DND-41 (cell line): ENCODE data around the gene ZNRF1.

ENCODE experiments used
- ATAC-seq: fragments of 200-7000 bp; cut with Tn5 transposase; 3 replicates; pipeline ENCODE4 v1.9.1; 2021; ENCODE audit warnings: low read depth; ENCODE audit not compliant: insufficient read depth
- DNase-seq: peaks from one replicate; pipeline ENCODE4 v3.0.0-alpha.2; 2020
- H2AFZ ChIP-seq: 2 replicates; pipeline ENCODE4 v1.6.0; 2012; ENCODE audit warnings: low read depth, low read length
- H3K27ac ChIP-seq: 2 replicates; pipeline ENCODE4 v1.5.1; 2012; ENCODE audit warnings: low read length, inconsistent platforms
- H3K27me3 ChIP-seq: fragments of 200-600 bp; sonication (generic); 2 replicates; pipeline ENCODE4 v1.6.0; 2012; ENCODE audit warnings: low read length, mild to moderate bottlenecking, inconsistent platforms; ENCODE audit not compliant: insufficient read depth, poor library complexity
- H3K36me3 ChIP-seq: 2 replicates; pipeline ENCODE4 v1.5.1; 2012; ENCODE audit warnings: low read length, inconsistent platforms; ENCODE audit not compliant: insufficient read depth
- H3K4me1 ChIP-seq: 2 replicates; pipeline ENCODE4 v1.5.1; 2012; ENCODE audit warnings: mild to moderate bottlenecking, low read length; ENCODE audit not compliant: insufficient read depth
- H3K4me2 ChIP-seq: 2 replicates; pipeline ENCODE4 v1.6.0; 2012; ENCODE audit warnings: mild to moderate bottlenecking, moderate library complexity, low read length, inconsistent platforms; ENCODE audit not compliant: insufficient read depth
- H3K4me3 ChIP-seq, 2 experiments: fragments of 200-600 bp in 1 of 2; shearing (Covaris generic) in 1 of 2; 2 replicates each; pipeline ENCODE4 v1.5.1; 2012 to 2016; ENCODE audit warnings: inconsistent platforms in 2 of 2, low read length in 2 of 2, mild to moderate bottlenecking in 2 of 2, low read depth in 1 of 2, moderate library complexity in 1 of 2
- H3K79me2 ChIP-seq: 2 replicates; pipeline ENCODE4 v1.6.0; 2012; ENCODE audit warnings: low read length, inconsistent platforms; ENCODE audit not compliant: insufficient read depth
- H3K9ac ChIP-seq: 2 replicates; pipeline ENCODE4 v1.6.0; 2012; ENCODE audit warnings: low read depth, mild to moderate bottlenecking, inconsistent platforms, low read length, moderate library complexity
- H3K9me3 ChIP-seq: 2 replicates; pipeline ENCODE4 v1.5.1; 2012; ENCODE audit warnings: low read length, moderate library complexity, mild to moderate bottlenecking, inconsistent platforms; ENCODE audit not compliant: insufficient read depth, severe bottlenecking
- H4K20me1 ChIP-seq: 2 replicates; pipeline ENCODE4 v1.6.0; 2012; ENCODE audit warnings: low read length; ENCODE audit not compliant: insufficient read depth
- CTCF ChIP-seq: IDR thresholded peaks from 2 replicates; pipeline ENCODE4 v1.5.1; 2012; ENCODE audit warnings: borderline replicate concordance, low read length, moderate library complexity, mild to moderate bottlenecking; ENCODE audit not compliant: poor library complexity, severe bottlenecking; ENCODE audit errors: extremely low read depth
- EZH2 ChIP-seq: IDR thresholded peaks from 3 replicates; pipeline ENCODE4 v1.6.1; 2012; ENCODE audit warnings: borderline replicate concordance, low read depth, mild to moderate bottlenecking, moderate library complexity, low read length, inconsistent platforms; ENCODE audit not compliant: severe bottlenecking

ZNRF1 gene

GRCh38 chr16:75017670-75018525, 19.1 kb downstream of the ZNRF1 start:
- Histone ChIP-seq H3K9me3 (peaks cover 19% of the 10 kb centered on the region), H3K79me2 (peaks cover 98% of the 10 kb centered on the region), H4K20me1 (peaks cover 39% of the 10 kb centered on the region; the same call in 1 of the 2 replicates), H2AFZ (no peak overlapping the region), H3K27ac (peak overlapping the region; percentile 2), H3K4me2 (no peak overlapping the region), H3K27me3 (no peaks in the 10 kb centered on the region), H3K36me3 (peaks cover 63% of the 10 kb centered on the region), H3K9ac (no peak overlapping the region), H3K4me3 (no peak overlapping the region), H3K4me1 (peaks cover 18% of the 10 kb centered on the region)
- DNase-seq (no peak), ATAC-seq (0 out of 3 replicates have a peak, but pooled peaks have one; percentile 14)
- no peak for TF ChIP-seq EZH2
- TF ChIP-seq CTCF: no peak

GRCh38 chr16:75019007-75019406, 20.2 kb downstream of the ZNRF1 start:
- ATAC-seq: no peak
- no peak overlapping the region for H3K4me2 ChIP-seq
- no peak overlapping the region for H3K9ac ChIP-seq
- peaks cover 98% of the 10 kb centered on the region for H3K79me2 ChIP-seq
- peaks cover 27% of the 10 kb centered on the region for H3K4me1 ChIP-seq
- no peak overlapping the region for H2AFZ ChIP-seq
- peaks cover 39% of the 10 kb centered on the region; the same call in 1 of the 2 replicates for H4K20me1 ChIP-seq
- H3K27me3 ChIP-seq: no peaks in the 10 kb centered on the region
- no peak for DNase-seq
- TF ChIP-seq CTCF: no peak
- no peak for TF ChIP-seq EZH2
- H3K36me3 ChIP-seq: peaks cover 65% of the 10 kb centered on the region
- H3K27ac ChIP-seq: no peak overlapping the region
- H3K9me3 ChIP-seq: peaks cover 19% of the 10 kb centered on the region
- no peak overlapping the region for H3K4me3 ChIP-seq

- ATAC-seq: no peak
- Histone ChIP-seq H3K4me2 (no peak overlapping the region), H3K9ac (no peak overlapping the region), H3K4me1 (peaks cover 33% of the 10 kb centered on the region), H3K4me3 (no peak overlapping the region), H3K9me3 (peaks cover 19% of the 10 kb centered on the region), H4K20me1 (peaks cover 39% of the 10 kb centered on the region; the same call in 1 of the 2 replicates), H3K36me3 (peaks cover 62% of the 10 kb centered on the region), H3K27ac (no peak overlapping the region), H3K27me3 (no peaks in the 10 kb centered on the region), H2AFZ (no peak overlapping the region), H3K79me2 (peaks cover 98% of the 10 kb centered on the region)
- no peak for TF ChIP-seq CTCF
- TF ChIP-seq EZH2: no peak
- DNase-seq: no peak
These were observed 20.8 kb downstream of the ZNRF1 start for GRCh38 chr16:75019586-75019985.

GRCh38 chr16:75021410-75021809, 22.6 kb downstream of the ZNRF1 start:
- Histone ChIP-seq H4K20me1 (peaks cover 45% of the 10 kb centered on the region; the same call in 1 of the 2 replicates), H3K36me3 (peaks cover 51% of the 10 kb centered on the region), H3K27me3 (no peaks in the 10 kb centered on the region), H3K4me3 (no peak overlapping the region), H2AFZ (no peak overlapping the region), H3K4me1 (peaks cover 41% of the 10 kb centered on the region), H3K79me2 (peaks cover 96% of the 10 kb centered on the region), H3K9ac (no peak overlapping the region), H3K4me2 (no peak overlapping the region), H3K9me3 (peaks cover 19% of the 10 kb centered on the region), H3K27ac (no peak overlapping the region)
- DNase-seq (no peak), ATAC-seq (no peak)
- no peak for TF ChIP-seq CTCF
- TF ChIP-seq EZH2: no peak
